H9 (cell line): ENCODE data around the gene CREG1. TPM values are rescaled to one million over a fixed set of nuclear protein-coding genes. Genes with fewer than 3 reads are reported as not detected.

ENCODE experiments used
- DNase-seq: peaks from one replicate; pipeline ENCODE4 v3.0.0-alpha.2; 2017
- H2AFZ ChIP-seq: one replicate; pipeline ENCODE4 v1.6.1; 2013; ENCODE audit warnings: mild to moderate bottlenecking, low read length, control low read depth, moderate library complexity
- H2AK5ac ChIP-seq: 2 replicates; pipeline ENCODE4 v1.6.1; 2013; ENCODE audit warnings: low read length, control low read depth, mixed read lengths; ENCODE audit not compliant: insufficient read length
- H2BK120ac ChIP-seq: one replicate; pipeline ENCODE4 v1.6.1; 2013; ENCODE audit warnings: low read depth, mild to moderate bottlenecking, low read length, control low read depth, inconsistent platforms; ENCODE audit not compliant: poor library complexity, severe bottlenecking
- H2BK12ac ChIP-seq: 2 replicates; pipeline ENCODE4 v1.6.1; 2013; ENCODE audit warnings: low read length, control low read depth, mixed read lengths, low read depth; ENCODE audit not compliant: insufficient read length
- H2BK15ac ChIP-seq: 2 replicates; pipeline ENCODE4 v1.6.1; 2013; ENCODE audit warnings: low read depth, low read length, control low read depth
- H2BK20ac ChIP-seq: one replicate; pipeline ENCODE4 v1.6.1; 2013; ENCODE audit warnings: low read depth, mild to moderate bottlenecking, low read length, control low read depth, inconsistent platforms; ENCODE audit not compliant: poor library complexity, severe bottlenecking
- H2BK5ac ChIP-seq: 2 replicates; pipeline ENCODE4 v1.6.1; 2013; ENCODE audit warnings: low read length, control low read depth, mixed read lengths; ENCODE audit not compliant: insufficient read length
- H3K14ac ChIP-seq: 2 replicates; pipeline ENCODE4 v1.6.1; 2013; ENCODE audit warnings: low read length, control low read depth; ENCODE audit not compliant: insufficient read depth
- H3K18ac ChIP-seq: 2 replicates; pipeline ENCODE4 v1.6.1; 2013; ENCODE audit warnings: low read depth, mild to moderate bottlenecking, mixed read lengths, low read length, control low read depth; ENCODE audit not compliant: insufficient read length
- H3K23ac ChIP-seq: 2 replicates; pipeline ENCODE4 v1.6.1; 2013; ENCODE audit warnings: low read length, control low read depth, mixed read lengths, low read depth; ENCODE audit not compliant: insufficient read length
- H3K23me2 ChIP-seq: 2 replicates; pipeline ENCODE4 v1.6.1; 2013; ENCODE audit warnings: low read depth, mild to moderate bottlenecking, mixed read lengths, low read length, control low read depth; ENCODE audit not compliant: insufficient read length, poor library complexity, severe bottlenecking
- H3K27ac ChIP-seq: 2 replicates; pipeline ENCODE4 v1.5.1; 2013; ENCODE audit warnings: low read length, control low read depth, mixed read lengths, low read depth; ENCODE audit not compliant: insufficient read length
- H3K27me3 ChIP-seq: 2 replicates; pipeline ENCODE4 v1.6.1; 2013; ENCODE audit warnings: low read length, control low read depth, inconsistent platforms; ENCODE audit not compliant: insufficient read depth
- H3K4ac ChIP-seq: 2 replicates; pipeline ENCODE4 v1.6.1; 2013; ENCODE audit warnings: low read depth, mild to moderate bottlenecking, control low read depth, inconsistent platforms, low read length, moderate library complexity
- H3K4me1 ChIP-seq: 2 replicates; pipeline ENCODE4 v1.6.1; 2013; ENCODE audit warnings: low read length, control low read depth, inconsistent platforms; ENCODE audit not compliant: insufficient read depth
- H3K4me2 ChIP-seq: 2 replicates; pipeline ENCODE4 v1.6.1; 2013; ENCODE audit warnings: low read length, control low read depth, mixed read lengths; ENCODE audit not compliant: insufficient read length, insufficient read depth
- H3K56ac ChIP-seq: 2 replicates; pipeline ENCODE4 v1.6.1; 2013; ENCODE audit warnings: low read depth, mild to moderate bottlenecking, mixed read lengths, low read length, control low read depth; ENCODE audit not compliant: insufficient read length
- H3K79me1 ChIP-seq: 2 replicates; pipeline ENCODE4 v1.6.1; 2013; ENCODE audit warnings: low read depth, mild to moderate bottlenecking, moderate library complexity, low read length, control low read depth, inconsistent platforms; ENCODE audit not compliant: insufficient read depth, poor library complexity, severe bottlenecking
- H3K79me2 ChIP-seq: 2 replicates; pipeline ENCODE4 v1.6.1; 2013; ENCODE audit warnings: low read length, control low read depth, inconsistent platforms; ENCODE audit not compliant: insufficient read depth
- H3K9ac ChIP-seq: 2 replicates; pipeline ENCODE4 v1.6.1; 2013; ENCODE audit warnings: low read length, control low read depth, mixed read lengths; ENCODE audit not compliant: insufficient read length; ENCODE audit errors: extremely low read depth
- H3K9me3 ChIP-seq: one replicate; pipeline ENCODE4 v1.6.1; 2013; ENCODE audit warnings: low read depth, low read length, inconsistent platforms; ENCODE audit not compliant: control insufficient read depth
- H3T11ph ChIP-seq: one replicate; pipeline ENCODE4 v1.6.1; 2013; ENCODE audit warnings: mild to moderate bottlenecking, low read length, control low read depth, inconsistent platforms
- H4K20me1 ChIP-seq: one replicate; pipeline ENCODE4 v1.6.1; 2013; ENCODE audit not compliant: control insufficient read depth, insufficient read length, insufficient read depth
- H4K5ac ChIP-seq: 2 replicates; pipeline ENCODE4 v1.6.1; 2013; ENCODE audit warnings: low read depth, mild to moderate bottlenecking, mixed read lengths, low read length, control low read depth; ENCODE audit not compliant: insufficient read length
- H4K8ac ChIP-seq: replicated peaks from 2 replicates; pipeline ENCODE4 v1.6.1; 2013; ENCODE audit warnings: low read length, control low read depth, mixed read lengths, low read depth; ENCODE audit not compliant: insufficient read length
- H4K91ac ChIP-seq: 2 replicates; pipeline ENCODE4 v1.6.1; 2013; ENCODE audit warnings: low read depth, mild to moderate bottlenecking, moderate library complexity, mixed read lengths, low read length, control low read depth; ENCODE audit not compliant: insufficient read length
- H3K27ac Mint-ChIP-seq, 3 experiments: 2 replicates in 2 of 3; 3 replicates in 1 of 3; pipeline ENCODE4 v1.8.0; 2020 to 2021; ENCODE audit warnings: mixed read lengths in 3 of 3, mild to moderate bottlenecking in 1 of 3, moderate library complexity in 1 of 3
- H3K27me3 Mint-ChIP-seq: 2 replicates; pipeline ENCODE4 v1.8.0; 2021; ENCODE audit warnings: low read depth, mild to moderate bottlenecking, moderate library complexity, mixed read lengths
- H3K36me3 Mint-ChIP-seq, 3 experiments: 2 replicates in 2 of 3; 3 replicates in 1 of 3; pipeline ENCODE4 v1.8.0; 2020 to 2021; ENCODE audit warnings: low read depth in 3 of 3, mixed read lengths in 3 of 3; ENCODE audit not compliant: insufficient read depth in 1 of 3
- H3K4me1 Mint-ChIP-seq, 2 experiments: 2 replicates each; pipeline ENCODE4 v1.8.0; 2020; ENCODE audit warnings: mixed read lengths in 2 of 2
- H3K4me3 Mint-ChIP-seq, 2 experiments: 2 replicates in 1 of 2; 3 replicates in 1 of 2; pipeline ENCODE4 v1.8.0; 2020 to 2021; ENCODE audit warnings: mild to moderate bottlenecking in 2 of 2, mixed read lengths in 2 of 2, moderate library complexity in 1 of 2
- H3K9me3 Mint-ChIP-seq, 2 experiments: 2 replicates in 1 of 2; 3 replicates in 1 of 2; pipeline ENCODE4 v1.8.0; 2020; ENCODE audit warnings: mild to moderate bottlenecking in 2 of 2, mixed read lengths in 2 of 2, moderate library complexity in 1 of 2
- CTCF ChIP-seq: fragments of 200-600 bp; sonication (generic); conservative IDR thresholded peaks from 3 replicates; pipeline ENCODE4 v1.8.0; 2021; ENCODE audit warnings: antibody characterized with exemption, mild to moderate bottlenecking
- WGBS: extraction: QIAGEN DNeasy Blood & Tissue Kit; methylation state at CpG from one replicate; pipeline ENCODE4 v1.1.7; 2013; ENCODE audit warnings: missing lambda C conversion rate, low lambda C conversion rate, mixed read lengths; ENCODE audit not compliant: insufficient read length; ENCODE audit errors: extremely low coverage; 5-methylcytosine and 5-hydroxymethylcytosine counted together
- total RNA-seq: library from RNA; stranded (reverse); gene quantifications from 2 replicates; pipeline ENCODE4 v1.2.1, GENCODE V29; 2021

CREG1 gene
- total RNA-seq, 1 experiment from 2014 or later, result 19.8 TPM

- Histone ChIP-seq H2AFZ (no peak overlapping the region), H3K23ac (no peak overlapping the region), H2BK120ac (no peak overlapping the region), H4K8ac (no peak overlapping the region), H4K5ac (no peak overlapping the region), H3K27me3 (no peaks in the 10 kb centered on the region), H2BK5ac (no peak overlapping the region), H3K23me2 (no peaks in the 10 kb centered on the region), H3K14ac (no peak overlapping the region), H4K20me1 (no peaks in the 10 kb centered on the region), H3K79me1 (no peaks in the 10 kb centered on the region), H3K79me2 (no peaks in the 10 kb centered on the region), H2BK12ac (no peak overlapping the region), H2BK20ac (no peak overlapping the region), H3K9ac (no peak overlapping the region), H3K56ac (no peak overlapping the region), H3K18ac (no peak overlapping the region), H2BK15ac (no peak overlapping the region), H3K4me2 (no peak overlapping the region), H3K9me3 (no peaks in the 10 kb centered on the region), H3K27ac (no peak overlapping the region), H4K91ac (no peak overlapping the region), H3K4ac (no peak overlapping the region), H3K4me1 (no peaks in the 10 kb centered on the region), H2AK5ac (no peak overlapping the region), H3T11ph (no peak overlapping the region)
- H3K36me3 Mint-ChIP-seq, result no peaks in the 10 kb centered on the region
- H3K4me1 Mint-ChIP-seq, result peaks cover 0 to 8% of the 10 kb centered on the region in 2 experiments; a peak in 3 of 4 replicates
- no peak overlapping the region for H3K4me3 Mint-ChIP-seq
- no peak for TF ChIP-seq CTCF
- no peak for DNase-seq
- H3K9me3 Mint-ChIP-seq, result no peaks in the 10 kb centered on the region
- WGBS, result no CpG with 5 or more reads among the region's 4 CpGs
- H3K27ac Mint-ChIP-seq, result no peak overlapping the region
- no peaks in the 10 kb centered on the region for H3K27me3 Mint-ChIP-seq
Observed at GRCh38 chr1:167515893-167516321, 37.7 kb downstream of the CREG1 start.
